H1 (cell line): ENCODE data around the gene PCDHAC1. TPM values are rescaled to one million over a fixed set of nuclear protein-coding genes. Genes with fewer than 3 reads are reported as not detected.

Source experiments
- CTCF ChIA-PET: fragments of 300-600 bp; sonication (Branson Sonifier 250); formaldehyde crosslinking; loops from one replicate; lab custom pipeline; 2021; ENCODE audit not compliant: partially characterized antibody; lab: Charles Lee
- POLR2A ChIA-PET: fragments of 300-600 bp; sonication (Branson Sonifier 250); formaldehyde crosslinking; loops from one replicate; lab custom pipeline; 2021; ENCODE audit warnings: inconsistent platforms; ENCODE audit not compliant: partially characterized antibody; lab: Charles Lee
- DNase-seq, 2 experiments: peaks; one replicate each; pipeline versions ENCODE4 v3.0.0 to v3.0.0-alpha.2; 2010 to 2022; ENCODE audit warnings: low spot score in 2 of 2, low read depth in 1 of 2, mixed read lengths in 1 of 2
- FAIRE-seq: peaks from 2 replicates; lab custom pipeline; 2011; peaks lifted over from hg19 to GRCh38; lab: Jason Lieb, UNC
- H2AFZ ChIP-seq: 2 replicates; pipeline ENCODE4 v1.8.1; 2012; ENCODE audit warnings: low read length, inconsistent platforms
- H2AK5ac ChIP-seq: 2 replicates; pipeline ENCODE4 v1.6.1; 2013; ENCODE audit warnings: low read depth, low read length
- H2BK120ac ChIP-seq: replicated peaks from 2 replicates; pipeline ENCODE3; 2013; ENCODE audit warnings: low read depth, low read length, inconsistent platforms
- H2BK12ac ChIP-seq: 2 replicates; pipeline ENCODE4 v1.6.1; 2013; ENCODE audit warnings: low read depth, low read length
- H2BK15ac ChIP-seq: 2 replicates; pipeline ENCODE4 v1.6.1; 2013; ENCODE audit warnings: low read length
- H2BK20ac ChIP-seq: 2 replicates; pipeline ENCODE4 v1.6.1; 2013; ENCODE audit warnings: low read length
- H2BK5ac ChIP-seq: 2 replicates; pipeline ENCODE4 v1.6.1; 2013; ENCODE audit warnings: low read depth, low read length
- H3K14ac ChIP-seq: 2 replicates; pipeline ENCODE4 v1.6.1; 2013; ENCODE audit warnings: inconsistent platforms; ENCODE audit not compliant: insufficient read length
- H3K18ac ChIP-seq: 2 replicates; pipeline ENCODE4 v1.6.1; 2013; ENCODE audit warnings: low read length; ENCODE audit errors: extremely low read depth
- H3K23ac ChIP-seq: 2 replicates; pipeline ENCODE4 v1.6.1; 2013; ENCODE audit warnings: inconsistent platforms; ENCODE audit not compliant: insufficient read length
- H3K23me2 ChIP-seq: 2 replicates; pipeline ENCODE4 v1.6.1; 2013; ENCODE audit warnings: low read depth, low read length
- H3K27ac ChIP-seq: 2 replicates; pipeline ENCODE4 v1.6.1; 2011; ENCODE audit warnings: low read depth, low read length, inconsistent platforms
- H3K27me3 ChIP-seq, 4 experiments: replicated peaks in 1 of 4; 1 replicate in 1 of 4; 2 replicates in 3 of 4; pipeline versions ENCODE4 v1.6.1 to v1.8.1; 2011 to 2013; ENCODE audit warnings: low read length in 3 of 4, mild to moderate bottlenecking in 3 of 4, inconsistent platforms in 2 of 4, mixed read lengths in 2 of 4, moderate library complexity in 1 of 4; ENCODE audit not compliant: control insufficient read depth in 3 of 4, insufficient read depth in 3 of 4; ENCODE audit errors: extremely low read depth in 1 of 4
- H3K36me3 ChIP-seq, 4 experiments: 2 replicates each; pipeline versions ENCODE4 v1.6.1 to v1.8.1; 2011 to 2013; ENCODE audit warnings: mild to moderate bottlenecking in 4 of 4, low read length in 3 of 4, moderate library complexity in 2 of 4, control low read depth in 1 of 4, inconsistent platforms in 1 of 4; ENCODE audit not compliant: insufficient read depth in 4 of 4, control insufficient read depth in 2 of 4
- H3K4ac ChIP-seq: replicated peaks from 2 replicates; pipeline ENCODE3; 2013; ENCODE audit warnings: low read length, low read depth, mixed read lengths, inconsistent platforms; ENCODE audit not compliant: insufficient read length
- H3K4me1 ChIP-seq, 4 experiments: replicated peaks in 1 of 4; 1 replicate in 1 of 4; 2 replicates in 3 of 4; pipeline versions ENCODE4 v1.6.1 to v1.8.1; 2011 to 2013; ENCODE audit warnings: low read length in 3 of 4, inconsistent platforms in 2 of 4, mixed read lengths in 1 of 4; ENCODE audit not compliant: insufficient read depth in 4 of 4, control insufficient read depth in 3 of 4
- H3K4me2 ChIP-seq, 2 experiments: 2 replicates each; pipeline versions ENCODE4 v1.6.1 to v1.8.1; 2011 to 2013; ENCODE audit warnings: low read depth in 2 of 2, low read length in 2 of 2, control low read depth in 1 of 2, inconsistent platforms in 1 of 2, mild to moderate bottlenecking in 1 of 2; ENCODE audit not compliant: insufficient read depth in 1 of 2
- H3K4me3 ChIP-seq, 4 experiments: fragments of 200-600, 300-600 bp in 1 of 4; sonication (generic), shearing (Covaris generic), sonication (Bioruptor Twin) in 1 of 4; 2 replicates each; pipeline versions ENCODE4 v1.5.1 to v1.8.1; 2011 to 2016; ENCODE audit warnings: low read length in 4 of 4, low read depth in 3 of 4, control low read depth in 2 of 4, inconsistent platforms in 2 of 4, mild to moderate bottlenecking in 2 of 4, mixed read lengths in 1 of 4, moderate library complexity in 1 of 4; ENCODE audit not compliant: insufficient read depth in 2 of 4; ENCODE audit errors: extremely low read depth in 1 of 4
- H3K56ac ChIP-seq: replicated peaks from 2 replicates; pipeline ENCODE3; 2013; ENCODE audit warnings: low read depth, mild to moderate bottlenecking, mixed read lengths, low read length, inconsistent platforms; ENCODE audit not compliant: insufficient read length
- H3K79me1 ChIP-seq: 2 replicates; pipeline ENCODE4 v1.6.1; 2013; ENCODE audit warnings: low read depth, low read length, control low read depth
- H3K79me2 ChIP-seq, 2 experiments: 2 replicates each; pipeline versions ENCODE4 v1.6.1 to v1.8.1; 2012 to 2013; ENCODE audit warnings: low read length in 2 of 2, mild to moderate bottlenecking in 2 of 2, inconsistent platforms in 1 of 2; ENCODE audit not compliant: insufficient read depth in 2 of 2, control insufficient read depth in 1 of 2
- H3K9ac ChIP-seq, 4 experiments: replicated peaks in 1 of 4; 1 replicate in 1 of 4; 2 replicates in 3 of 4; pipeline versions ENCODE4 v1.6.1 to v1.8.1; 2011 to 2013; ENCODE audit warnings: low read depth in 3 of 4, low read length in 3 of 4, control low read depth in 2 of 4, mild to moderate bottlenecking in 2 of 4, moderate library complexity in 2 of 4, inconsistent platforms in 1 of 4; ENCODE audit errors: extremely low read depth in 1 of 4
- H3K9me3 ChIP-seq, 2 experiments: 2 replicates each; pipeline versions ENCODE4 v1.6.1 to v1.8.1; 2012 to 2013; ENCODE audit warnings: mild to moderate bottlenecking in 2 of 2, moderate library complexity in 2 of 2, control low read depth in 1 of 2, inconsistent platforms in 1 of 2, low read depth in 1 of 2, low read length in 1 of 2, mixed read lengths in 1 of 2; ENCODE audit not compliant: insufficient read depth in 2 of 2
- H4K20me1 ChIP-seq, 2 experiments: replicated peaks in 1 of 2; 2 replicates each; pipeline versions ENCODE3 to v1.8.1; 2011 to 2013; ENCODE audit warnings: inconsistent platforms in 2 of 2, low read length in 2 of 2, mild to moderate bottlenecking in 1 of 2; ENCODE audit not compliant: insufficient read depth in 2 of 2, control insufficient read depth in 1 of 2
- H4K5ac ChIP-seq: 2 replicates; pipeline ENCODE4 v1.6.1; 2013; ENCODE audit warnings: low read length, low read depth, mixed read lengths, inconsistent platforms; ENCODE audit not compliant: insufficient read length
- H4K8ac ChIP-seq: 2 replicates; pipeline ENCODE4 v1.8.0; 2013; ENCODE audit warnings: mild to moderate bottlenecking, moderate library complexity, low read length, inconsistent platforms; ENCODE audit not compliant: insufficient read depth; ENCODE audit errors: extremely low read depth
- H4K91ac ChIP-seq: replicated peaks from 2 replicates; pipeline ENCODE3; 2013; ENCODE audit warnings: low read length, mixed read lengths, inconsistent platforms; ENCODE audit not compliant: insufficient read length
- BRCA1 ChIP-seq: IDR thresholded peaks from 2 replicates; pipeline ENCODE4 v1.6.1; 2012; ENCODE audit warnings: low read depth, low read length, improper control_type of control experiment
- EZH2 ChIP-seq: fragments of 200-600 bp; sonication (generic); IDR thresholded peaks from 2 replicates; pipeline ENCODE4 v1.7.1; 2012; ENCODE audit warnings: low read depth, mild to moderate bottlenecking, moderate library complexity, low read length, inconsistent platforms; ENCODE audit not compliant: severe bottlenecking
- GTF2F1 ChIP-seq: IDR thresholded peaks from 2 replicates; pipeline ENCODE4 v1.6.1; 2012; ENCODE audit warnings: low read depth, low read length, improper control_type of control experiment, borderline replicate concordance
- KDM4A ChIP-seq: IDR thresholded peaks from one replicate; pipeline ENCODE4 v1.7.1; 2012; ENCODE audit warnings: low read depth, mild to moderate bottlenecking, moderate library complexity, low read length, inconsistent platforms; ENCODE audit not compliant: severe bottlenecking
- RNF2 ChIP-seq: fragments of 200-900, 300-1000 bp; sonication (generic); IDR thresholded peaks from 2 replicates; pipeline ENCODE4 v1.7.1; 2016; ENCODE audit warnings: borderline replicate concordance, low read depth, mild to moderate bottlenecking, antibody characterized with exemption, low read length; ENCODE audit not compliant: poor library complexity, severe bottlenecking; ENCODE audit errors: missing control alignments
- SIX5 ChIP-seq: IDR thresholded peaks from 2 replicates; pipeline ENCODE4 v1.6.1; 2011; ENCODE audit warnings: mild to moderate bottlenecking, low read depth, low read length
- SP4 ChIP-seq: IDR thresholded peaks from 2 replicates; pipeline ENCODE4 v1.6.1; 2012; ENCODE audit warnings: low read length, inconsistent platforms
- TAF1 ChIP-seq: IDR thresholded peaks from 2 replicates; pipeline ENCODE4 v1.6.1; 2011; ENCODE audit warnings: mild to moderate bottlenecking, low read depth, low read length
- TAF7 ChIP-seq: optimal IDR thresholded peaks from 2 replicates; pipeline ENCODE3; 2011; ENCODE audit warnings: low read depth, mild to moderate bottlenecking, inconsistent platforms, low read length, moderate library complexity, borderline replicate concordance
- YY1 ChIP-seq: IDR thresholded peaks from 2 replicates; pipeline ENCODE4 v1.6.1; 2011; ENCODE audit warnings: low read depth, mild to moderate bottlenecking, low read length
- WGBS, 2 experiments: shearing (Covaris generic) in 1 of 2; methylation state at CpG; one replicate each; pipeline versions ENCODE4 v1.1.6 to v1.1.7; 2013 to 2015; ENCODE audit warnings: low lambda C conversion rate in 2 of 2, mixed read lengths in 2 of 2, inconsistent platforms in 1 of 2, low coverage in 1 of 2, missing lambda C conversion rate in 1 of 2; ENCODE audit not compliant: insufficient replicate concordance in 2 of 2, insufficient coverage in 1 of 2, insufficient read length in 1 of 2; ENCODE audit errors: extremely low coverage in 1 of 2, missing lambda C conversion rate in 1 of 2; 5-methylcytosine and 5-hydroxymethylcytosine counted together
- polyA plus RNA-seq, 7 experiments: library from polyadenylated mRNA; depleted of rRNA in 3 of 7; stranded (reverse) in 5 of 7; unstranded in 2 of 7; fragments of >200 nt in 5 of 7; fragments of 200-250 nt in 2 of 7; gene quantifications; 1 replicate in 5 of 7; 2 replicates in 1 of 7; 4 replicates in 1 of 7; pipeline versions ENCODE4 v1.2.1 to v1.2.3, GENCODE V29; 2011 to 2013; ENCODE audit warnings: missing spikeins in 2 of 7, mixed read lengths in 2 of 7
- total RNA-seq: library from RNA; stranded (reverse); fragmentation: NEBNext Ultra II Directional; extraction: Animal tissue kit (Norgen Biotek cat#: 25700); gene quantifications from 2 replicates; pipeline ENCODE4 v1.2.1, GENCODE V29; 2021

PCDHAC1 gene
- total and polyA plus RNA-seq, 2 of the 8 experiments (the other 6 are each of a cell fraction or from before 2014, with no cell fraction given) = 2.2 to 4.5 TPM

DNA sequence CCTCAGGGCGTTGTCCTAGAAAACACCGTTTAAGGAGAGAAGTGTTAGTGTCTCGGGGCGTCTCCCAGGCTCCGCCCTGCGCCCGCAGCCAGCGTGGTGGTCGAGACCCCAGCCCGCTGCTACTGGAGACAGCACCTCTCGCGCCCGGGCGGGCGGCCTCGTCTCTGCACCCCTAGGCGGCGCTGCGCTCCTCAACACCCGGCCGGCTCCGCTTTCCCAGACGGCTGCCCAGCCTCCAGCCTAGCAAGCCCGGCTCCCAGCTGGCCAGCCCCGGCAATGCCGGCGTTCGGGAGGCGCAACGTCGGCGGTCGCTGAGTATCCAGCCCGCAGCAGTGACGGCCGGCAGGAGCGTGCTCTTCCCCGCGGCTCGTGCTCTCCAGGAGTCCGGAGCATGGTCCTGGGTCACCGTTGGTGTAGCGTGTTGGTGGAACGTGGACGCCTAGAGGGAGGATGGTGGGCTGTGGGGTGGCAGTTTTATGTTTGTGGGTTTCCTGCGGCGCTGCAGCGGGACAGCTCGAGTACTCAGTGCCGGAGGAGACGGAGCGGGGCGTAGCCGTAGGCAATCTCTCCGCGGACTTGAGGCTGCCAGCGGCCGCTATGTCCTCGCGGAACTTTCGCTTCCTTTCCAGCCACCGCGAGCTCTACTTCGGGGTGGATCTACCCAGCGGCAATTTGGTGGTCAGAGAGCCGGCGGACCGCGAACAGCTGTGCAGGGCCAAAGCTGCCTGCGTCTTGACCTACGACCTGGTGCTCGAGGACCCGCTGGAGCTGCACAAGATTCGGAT is 536 bp downstream of the PCDHAC1 start:
- H3K79me1 ChIP-seq = no peaks in the 10 kb centered on the region; the same call in none of the 2 replicates
- CTCF ChIA-PET = interaction anchor here (0.5 to 4.8 kb wide), 59 partner anchors 8 to 562 kb away, joined by 3 to 78 read pairs (median 4); partner anchors contain the start of genes PCDHA10, PCDHA11, PCDHA12 and PCDHA13
- no peak overlapping the region for H4K5ac ChIP-seq
- peak overlapping the region; percentile 68 for H2AFZ ChIP-seq
- H3K27ac ChIP-seq = no peak overlapping the region
- H3K23ac ChIP-seq = no peak overlapping the region
- H3K14ac ChIP-seq = no peak overlapping the region
- peak overlapping the region; percentile 59 for H4K91ac ChIP-seq
- FAIRE-seq (no peak), DNase-seq (peak; percentile 81 to 98)
- H3K79me2 ChIP-seq = no peaks in the 10 kb centered on the region
- H3K9ac ChIP-seq = peak overlapping the region in 3 of 4 experiments; percentile 42 to 58 (median 51); a peak in 4 of 7 replicates
- peaks cover 9 to 15% of the 10 kb centered on the region in 2 experiments for H4K20me1 ChIP-seq
- peak overlapping the region; percentile 95 to 97 for H3K4me2 ChIP-seq
- POLR2A ChIA-PET = interaction anchor here (0.7 to 3.8 kb wide), 10 partner anchors 40 to 125 kb away, joined by 3 to 41 read pairs (median 6); partner anchors contain the start of genes PCDHA11, PCDHA12, PCDHAC2 and PCDHB1
- H2BK15ac ChIP-seq = no peak overlapping the region
- no peak overlapping the region for H2BK20ac ChIP-seq
- peak overlapping the region; percentile 91 for H4K8ac ChIP-seq
- no peaks in the 10 kb centered on the region for H3K36me3 ChIP-seq
- H2BK12ac ChIP-seq = peak overlapping the region; percentile 80; the same call in 1 of the 2 replicates
- H3K4ac ChIP-seq = peak overlapping the region; percentile 32
- peaks cover 20% of the 10 kb centered on the region for H3K23me2 ChIP-seq
- H3K56ac ChIP-seq = peak overlapping the region; percentile 38
- peaks cover 0 to 25% (median 15%) of the 10 kb centered on the region in 4 experiments; a peak in 6 of 7 replicates for H3K27me3 ChIP-seq
- no peaks in the 10 kb centered on the region for H3K9me3 ChIP-seq
- no peak overlapping the region; the same call in 1 of the 2 replicates for H2BK5ac ChIP-seq
- H2BK120ac ChIP-seq = no peak overlapping the region
- no peak overlapping the region for H2AK5ac ChIP-seq
- H3K4me1 ChIP-seq = peaks cover 0 to 15% (median 11%) of the 10 kb centered on the region in 4 experiments; a peak in 6 of 7 replicates
- peak overlapping the region; percentile 82; the same call in 1 of the 2 replicates for H3K18ac ChIP-seq
- H3K4me3 ChIP-seq = peak overlapping the region; percentile 62 to 75 (median 70)
- 2% methylated on average over 73 of the region's 74 CpGs; no CpG with 5 or more reads in 1 of the 2 experiments for WGBS, 2 experiments
- peak; percentile 57 for TF ChIP-seq KDM4A
- TF ChIP-seq RNF2 = no peak
- TF ChIP-seq SIX5 = no peak
- peak; percentile 32 for TF ChIP-seq TAF7
- TF ChIP-seq GTF2F1 = no peak
- TF ChIP-seq BRCA1 = no peak
- no peak for TF ChIP-seq YY1
- no peak for TF ChIP-seq EZH2
- peak; percentile 72 for TF ChIP-seq TAF1
- peak; percentile 50; the same call in 1 of the 2 replicates for TF ChIP-seq SP4
